HG03457 (cell line): ENCODE results near the gene ICE2.
A peak's percentile ranks its signal among the peaks of the same experiment; 100 is the strongest.

Source experiments
- ATAC-seq: cut with Tn5 transposase; IDR thresholded peaks from one replicate; pipeline ENCODE4 v1.9.1; 2021; ENCODE audit warnings: moderate number of reproducible peaks; ENCODE audit not compliant: unreplicated experiment

Gene ICE2

GRCh38 chr15:60478566-60479360, at the start of gene ICE2:
TSS of gene ICE2 (minus strand) at chr15:60479142. CDS start at chr15:60477977, 1,165 bp downstream.
- ATAC-seq: peak; percentile 75

GRCh38 chr15:60528530-60528929, 49.6 kb upstream of the ICE2 start:
- no peak for ATAC-seq

GRCh38 chr15:60527456-60527855, 48.5 kb upstream of the ICE2 start:
- ATAC-seq: no peak

GRCh38 chr15:60526127-60526616, 47.2 kb upstream of the ICE2 start:
- ATAC-seq: no peak

GRCh38 chr15:60525341-60526039, 46.5 kb upstream of the ICE2 start:
- ATAC-seq: no peak

- no peak for ATAC-seq
Measured at GRCh38 chr15:60523056-60523455, 44.1 kb upstream of the ICE2 start.

- no peak for ATAC-seq
Measured at GRCh38 chr15:60520825-60521368, 42.0 kb upstream of the ICE2 start.

- no peak for ATAC-seq
Measured at GRCh38 chr15:60520013-60520824, 41.3 kb upstream of the ICE2 start.

- ATAC-seq: no peak
Measured at GRCh38 chr15:60519218-60519617, 40.3 kb upstream of the ICE2 start.

- ATAC-seq: no peak
Measured at GRCh38 chr15:60518511-60518910, 39.6 kb upstream of the ICE2 start.

GRCh38 chr15:60514261-60514881, 35.4 kb upstream of the ICE2 start:
- ATAC-seq: no peak

GRCh38 chr15:60513676-60514075, 34.7 kb upstream of the ICE2 start:
- no peak for ATAC-seq

GRCh38 chr15:60512937-60513336, 34.0 kb upstream of the ICE2 start:
- no peak for ATAC-seq

GRCh38 chr15:60511351-60512031, 32.5 kb upstream of the ICE2 start:
- ATAC-seq: no peak

- ATAC-seq: no peak
Measured at GRCh38 chr15:60510006-60510405, 31.1 kb upstream of the ICE2 start.

GRCh38 chr15:60509470-60509869, 30.5 kb upstream of the ICE2 start:
- no peak for ATAC-seq

GRCh38 chr15:60508442-60508841, 29.5 kb upstream of the ICE2 start:
- no peak for ATAC-seq

GRCh38 chr15:60507596-60508424, 28.9 kb upstream of the ICE2 start:
- no peak for ATAC-seq

- no peak for ATAC-seq
Measured at GRCh38 chr15:60496853-60497252, 17.9 kb upstream of the ICE2 start.
